HG02610 (cell line): ENCODE measurements around the gene FAM124A.

Experiments used
- ATAC-seq: cut with Tn5 transposase; IDR thresholded peaks from one replicate; pipeline ENCODE4 v1.9.1; 2021; ENCODE audit warnings: mild to moderate bottlenecking, moderate library complexity; ENCODE audit not compliant: unreplicated experiment

FAM124A gene

GRCh38 chr13:51220706-51221105 lies 1.5 kb upstream of the FAM124A start:
- ATAC-seq, result no peak

GRCh38 chr13:51221108-51221507 lies 1.1 kb upstream of the FAM124A start:
- no peak for ATAC-seq

GRCh38 chr13:51221674-51222036 lies 543 bp upstream of the FAM124A start:
- ATAC-seq, result no peak

GRCh38 chr13:51222686-51223559 lies 725 bp downstream of the FAM124A start:
- peak; percentile 19 for ATAC-seq

GRCh38 chr13:51223560-51224270 lies 1.5 kb downstream of the FAM124A start:
- ATAC-seq, result no peak

- no peak for ATAC-seq
These were observed 2.8 kb downstream of the FAM124A start for GRCh38 chr13:51225029-51225428.

- no peak for ATAC-seq
These were observed 5.2 kb downstream of the FAM124A start for GRCh38 chr13:51227404-51227803.

GRCh38 chr13:51229101-51229719 lies 7.0 kb downstream of the FAM124A start:
- no peak for ATAC-seq

GRCh38 chr13:51229731-51230130 lies 7.5 kb downstream of the FAM124A start:
- no peak for ATAC-seq

- ATAC-seq, result no peak
These were observed 8.4 kb downstream of the FAM124A start for GRCh38 chr13:51230477-51231105.

GRCh38 chr13:51231456-51231855 lies 9.3 kb downstream of the FAM124A start:
- no peak for ATAC-seq

GRCh38 chr13:51232328-51232727 lies 10.1 kb downstream of the FAM124A start:
- ATAC-seq, result no peak

- ATAC-seq, result no peak
These were observed 11.1 kb downstream of the FAM124A start for GRCh38 chr13:51233117-51233826.

- no peak for ATAC-seq
These were observed 12.5 kb downstream of the FAM124A start for GRCh38 chr13:51234676-51235075.

GRCh38 chr13:51235186-51235585 lies 13.0 kb downstream of the FAM124A start:
- no peak for ATAC-seq

- ATAC-seq, result no peak
These were observed 13.7 kb downstream of the FAM124A start for GRCh38 chr13:51235756-51236490.

- no peak for ATAC-seq
These were observed 14.2 kb downstream of the FAM124A start for GRCh38 chr13:51236491-51236792.

GRCh38 chr13:51237386-51237785 lies 15.2 kb downstream of the FAM124A start:
- no peak for ATAC-seq

GRCh38 chr13:51237887-51238286 lies 15.7 kb downstream of the FAM124A start:
- no peak for ATAC-seq

- ATAC-seq, result no peak
These were observed 18.0 kb downstream of the FAM124A start for GRCh38 chr13:51240178-51240577.
